ENCODE results near the gene CCDC71. TPM values are rescaled to one million over a fixed set of nuclear protein-coding genes. Genes with fewer than 3 reads are reported as not detected.

Gene CCDC71
- polyA plus RNA-seq, 4 donors, result 23.4 to 34.1 (median 27.7) TPM

DNA sequence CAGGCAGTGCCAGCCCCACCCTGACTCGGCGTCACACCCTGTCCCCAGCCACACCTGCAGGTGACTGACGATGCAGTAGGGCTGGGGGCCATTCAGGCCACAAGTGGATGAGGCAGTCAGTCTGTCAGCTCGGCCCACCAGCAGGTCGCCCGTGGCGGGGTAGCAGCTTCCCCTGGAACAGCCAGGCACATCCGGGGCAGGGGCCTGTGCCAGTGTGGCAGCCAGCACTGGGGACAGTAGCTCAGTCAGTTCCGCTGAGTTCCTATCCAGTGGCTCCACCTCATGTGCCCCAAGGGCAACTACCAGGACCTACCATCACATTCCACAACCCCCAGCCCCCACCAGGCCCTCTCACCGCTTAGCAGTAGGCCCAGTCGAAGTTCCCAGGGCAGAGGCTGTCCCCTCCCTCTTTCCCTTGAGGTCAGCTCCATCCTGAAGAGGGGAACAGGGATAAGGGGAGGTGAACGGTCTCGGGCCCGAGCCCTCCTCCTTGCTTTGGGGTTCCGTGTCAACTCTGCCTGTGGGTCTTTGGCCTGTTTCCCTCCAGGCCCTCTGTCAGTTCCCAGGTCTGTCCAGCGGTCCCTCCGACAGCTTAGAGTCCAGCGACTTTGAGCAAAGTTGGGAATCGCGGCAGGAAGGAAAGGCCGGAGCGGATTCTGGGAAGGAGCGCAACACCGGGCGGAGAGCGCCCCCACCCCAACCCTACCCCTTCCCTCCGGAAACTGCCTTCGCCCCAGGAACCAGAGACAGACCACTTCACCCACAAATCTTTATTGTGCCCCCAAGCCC is 33.5 kb downstream of the CCDC71 start, which contains the start of gene LAMB2:
Gene LAMB2, minus strand, starts transcription at position 614 of the 789 bp plus-strand sequence. Its CDS starts 183 bp downstream, at position 431.
- peak; percentile 63 to 92 (median 80) for DNase-seq (ENCODE audit: low read depth in 4 of 4, low spot score in 2 of 4)

DNA sequence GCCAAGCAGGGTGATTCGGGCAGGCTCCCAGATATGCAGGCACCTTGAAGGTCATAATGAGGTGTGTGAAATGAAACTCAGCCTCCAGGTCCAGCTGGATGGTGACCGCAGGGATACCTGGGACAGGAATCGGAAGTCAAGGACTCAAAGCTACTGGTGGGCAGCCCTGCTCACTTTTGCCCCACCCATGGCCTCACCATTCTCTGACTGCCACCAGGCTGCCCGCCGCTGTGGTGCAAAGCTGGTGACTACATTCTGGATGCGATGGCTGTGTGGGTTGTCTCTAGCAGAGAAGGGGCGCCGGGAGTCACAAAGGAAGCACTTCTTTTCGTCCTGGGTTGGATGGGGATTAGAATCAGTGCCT is 34.1 kb downstream of the CCDC71 start:
- DNase-seq (ENCODE audit: low read depth in 4 of 4, low spot score in 2 of 4), result no peak

DNA sequence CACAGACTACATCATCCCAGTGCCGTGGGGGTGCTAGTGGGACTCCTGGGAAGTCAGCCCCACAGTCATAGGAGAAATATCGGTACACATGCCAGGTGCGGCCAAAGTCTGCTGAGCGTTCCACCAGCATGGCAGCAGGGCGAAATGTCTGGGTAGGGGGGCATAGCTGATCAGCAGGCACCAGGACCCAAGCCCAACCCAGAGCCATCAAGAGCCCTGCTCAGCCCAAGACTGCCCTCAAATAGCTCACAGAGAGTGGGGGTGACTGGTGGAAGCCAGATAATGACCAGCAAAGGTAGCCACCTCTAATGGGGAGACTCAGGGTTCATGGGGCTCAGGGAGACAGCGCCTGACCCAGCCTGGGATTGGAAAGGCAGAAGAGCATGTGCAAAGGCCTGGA is 34.6 kb downstream of the CCDC71 start:
- no peak for DNase-seq (ENCODE audit: low read depth in 4 of 4, low spot score in 2 of 4)

DNA sequence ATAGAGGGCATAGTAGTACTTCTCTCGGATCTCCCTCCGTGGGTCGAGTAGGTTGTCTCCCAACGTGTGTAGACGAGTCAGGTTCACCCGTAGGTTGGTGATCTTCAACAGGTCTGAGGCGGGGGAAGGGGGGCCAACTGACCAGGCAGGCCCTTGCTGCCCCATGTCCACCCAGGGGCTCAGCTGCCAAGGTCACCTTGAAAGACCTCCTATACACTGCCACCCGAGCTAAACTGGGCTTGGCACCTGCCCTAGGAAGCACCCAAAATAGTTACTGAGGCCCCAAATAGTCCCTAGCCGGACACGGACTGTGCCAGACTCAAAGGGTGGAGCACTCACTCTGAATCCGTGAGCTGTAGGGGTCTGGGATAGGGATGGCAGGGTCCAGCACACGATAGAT is 35.1 kb downstream of the CCDC71 start:
- DNase-seq (ENCODE audit: low read depth in 4 of 4, low spot score in 2 of 4), result no peak

DNA sequence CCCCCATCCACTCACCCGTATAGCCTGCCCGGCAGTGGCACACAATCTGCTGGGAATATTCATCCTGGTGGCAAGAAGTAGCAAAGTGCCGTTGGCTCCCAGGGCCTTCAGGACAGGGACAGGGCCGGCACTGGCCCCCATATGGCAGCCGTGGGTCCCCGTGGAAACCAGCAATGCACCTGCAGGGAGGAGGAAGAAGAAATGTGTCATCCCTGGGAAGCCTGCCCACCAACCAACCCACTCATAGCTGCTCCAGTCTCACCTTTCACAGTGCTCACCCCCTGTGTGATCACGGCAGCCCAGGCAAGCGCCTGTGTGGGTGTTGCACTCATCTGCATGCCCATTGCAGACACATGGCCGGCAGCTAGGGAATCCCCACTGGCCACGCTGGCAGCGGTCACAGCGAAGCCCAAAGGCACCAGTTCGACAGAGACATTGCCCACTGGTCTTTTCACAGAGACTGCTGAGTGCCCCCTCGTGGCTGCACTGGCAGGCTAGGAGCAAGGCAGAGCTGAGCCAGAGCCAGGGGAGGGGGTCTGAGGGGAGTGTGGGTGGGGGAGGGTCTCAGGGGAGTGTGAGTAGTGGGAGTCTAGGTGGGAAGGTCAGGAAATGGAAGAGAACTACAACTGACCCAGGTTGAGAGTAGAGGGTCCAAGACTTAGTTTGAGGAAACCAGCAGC is 41.0 kb downstream of the CCDC71 start:
- no peak for DNase-seq (ENCODE audit: low read depth in 4 of 4, low spot score in 2 of 4)

DNA sequence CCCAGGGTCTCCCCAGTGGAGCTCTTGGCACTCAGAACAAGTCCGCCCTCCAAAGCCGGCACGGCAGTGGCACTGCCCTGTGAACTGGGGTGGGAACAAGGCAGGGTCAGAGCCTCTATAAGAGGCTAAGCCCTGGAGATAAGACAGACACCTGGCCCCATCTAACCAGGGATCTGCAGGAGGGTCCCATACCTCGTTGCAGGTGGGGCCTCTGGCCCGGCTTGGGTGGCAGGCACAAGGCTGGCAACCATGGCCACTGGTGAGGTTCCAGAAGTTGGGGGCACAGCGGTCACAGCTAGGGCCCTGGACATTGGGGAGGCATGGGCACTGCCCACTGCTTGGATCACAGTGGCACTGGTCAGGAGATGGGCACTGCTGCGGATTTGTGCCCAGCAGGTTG is 41.9 kb downstream of the CCDC71 start:
- no peak for DNase-seq (ENCODE audit: low read depth in 4 of 4, low spot score in 2 of 4)

DNA sequence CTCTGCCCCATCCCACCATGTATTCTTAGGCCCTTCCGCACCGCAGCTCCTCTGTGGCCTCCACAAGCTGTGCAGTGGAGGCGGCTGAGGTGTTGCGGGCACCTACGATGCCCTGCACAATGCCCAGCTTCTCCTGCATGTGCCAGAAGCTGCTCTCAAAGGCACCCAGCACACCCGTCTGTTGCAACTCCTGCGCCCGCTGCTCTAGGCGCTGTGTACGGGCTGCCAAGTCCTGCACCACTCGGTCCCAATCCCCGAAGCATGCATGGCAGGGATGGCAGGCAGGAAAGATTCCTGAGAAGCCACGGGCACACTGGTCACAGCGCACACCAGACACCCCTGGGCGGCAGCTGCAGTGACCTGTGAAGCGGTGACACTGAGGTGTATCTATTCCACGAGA is 42.4 kb downstream of the CCDC71 start:
- no peak for DNase-seq (ENCODE audit: low read depth in 4 of 4, low spot score in 2 of 4)

DNA sequence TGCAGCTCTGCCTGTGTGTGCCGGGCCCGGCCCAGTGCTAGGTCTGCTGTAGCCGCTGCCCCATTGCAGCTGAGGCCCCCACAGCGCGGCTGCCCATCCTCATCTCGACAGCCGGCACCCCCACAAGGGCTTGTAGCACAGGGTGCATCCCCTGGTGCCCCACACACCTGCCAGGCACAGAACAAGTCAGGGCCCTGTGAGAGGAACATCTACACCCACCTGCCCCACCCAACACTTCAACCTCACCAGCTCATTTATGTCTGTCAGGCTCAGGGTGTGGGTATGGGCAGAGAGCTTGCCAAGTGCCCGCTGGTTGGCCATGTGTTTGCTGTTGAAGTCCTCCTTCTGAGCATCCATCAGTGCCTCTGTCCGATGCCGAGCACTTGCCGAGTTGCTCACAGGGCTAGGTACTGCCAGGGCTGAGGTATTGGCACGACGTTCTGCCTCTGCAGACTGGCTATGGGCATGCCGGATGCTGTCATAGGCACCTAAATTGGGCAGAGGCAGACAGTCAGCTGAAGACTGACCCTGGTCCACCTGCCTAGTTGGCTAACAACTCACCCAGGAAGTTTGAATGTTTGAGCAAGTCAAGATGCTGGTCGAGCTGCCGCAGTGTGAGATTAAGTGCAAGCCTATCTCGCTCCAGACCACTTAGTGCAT is 43.1 kb downstream of the CCDC71 start:
- DNase-seq (ENCODE audit: low read depth in 4 of 4, low spot score in 2 of 4), result no peak

DNA sequence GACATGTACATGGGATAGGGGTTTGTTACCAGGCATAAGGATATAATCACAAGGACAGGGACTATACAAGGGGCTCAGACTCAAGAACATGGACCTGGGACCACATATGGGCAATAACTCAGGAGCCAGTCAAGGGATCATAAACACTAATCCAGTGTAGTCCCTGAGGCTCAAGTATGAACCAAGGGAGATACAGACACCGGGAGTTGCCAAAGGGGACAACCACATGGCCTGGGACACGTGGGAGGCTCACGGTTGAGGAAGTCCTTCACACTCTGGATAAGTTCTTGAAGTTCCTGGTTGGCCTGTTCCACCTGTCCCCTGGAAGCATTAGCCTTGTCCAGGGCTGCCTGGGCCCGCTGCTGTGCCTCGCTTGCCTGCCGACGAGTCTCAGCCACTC is 43.7 kb downstream of the CCDC71 start:
- no peak for DNase-seq (ENCODE audit: low read depth in 4 of 4, low spot score in 2 of 4)

DNA sequence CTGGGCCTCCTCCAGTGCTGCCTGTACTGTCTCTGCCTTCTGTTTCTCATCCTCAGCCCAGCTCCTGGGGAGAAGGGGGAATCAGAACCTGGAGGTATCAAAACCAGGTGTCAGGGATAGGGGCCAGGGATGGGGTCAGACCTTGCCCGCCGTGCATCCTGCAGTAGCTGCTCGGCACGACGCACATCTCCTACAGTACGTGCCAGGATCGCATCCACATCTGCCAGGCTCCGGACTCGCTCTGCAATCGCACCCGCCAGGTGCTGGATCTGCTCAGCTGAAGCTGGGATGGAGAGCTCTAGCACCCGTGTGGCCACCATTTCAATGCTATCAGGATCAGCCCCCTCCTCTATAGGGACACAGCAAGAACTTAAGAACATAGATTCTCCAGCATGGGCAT is 44.1 kb downstream of the CCDC71 start:
- DNase-seq (ENCODE audit: low read depth in 4 of 4, low spot score in 2 of 4), result no peak

DNA sequence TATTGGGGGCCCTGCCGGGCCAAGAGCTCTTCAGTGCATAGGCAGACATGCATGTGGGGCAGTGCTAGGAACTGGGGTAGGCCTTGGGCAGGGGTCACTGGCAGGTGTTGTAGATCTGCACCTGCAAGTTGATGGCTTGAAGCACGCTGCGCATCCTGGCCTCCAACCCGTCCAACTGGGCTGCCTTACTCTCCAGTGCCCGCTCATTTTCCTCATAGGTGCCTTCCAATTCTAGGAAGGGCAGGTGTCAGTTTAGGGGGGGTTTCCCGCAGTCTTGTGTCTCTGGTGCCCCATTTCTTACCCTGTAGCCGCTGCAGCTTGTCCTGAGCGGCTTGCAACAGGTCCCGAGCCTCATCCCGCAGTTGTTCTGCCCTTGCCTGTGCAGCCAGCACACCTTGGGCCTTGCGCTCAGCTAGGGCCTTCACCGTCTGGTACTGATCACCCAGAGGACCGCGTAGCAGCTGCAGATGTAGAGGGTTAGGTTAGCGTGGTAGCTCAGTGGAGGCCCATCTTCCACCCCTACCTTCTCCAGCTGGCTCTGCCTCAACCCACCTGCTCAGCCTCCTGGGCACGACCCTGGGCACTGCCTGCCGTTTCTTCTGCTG is 44.9 kb downstream of the CCDC71 start:
- no peak for DNase-seq (ENCODE audit: low read depth in 4 of 4, low spot score in 2 of 4)

DNA sequence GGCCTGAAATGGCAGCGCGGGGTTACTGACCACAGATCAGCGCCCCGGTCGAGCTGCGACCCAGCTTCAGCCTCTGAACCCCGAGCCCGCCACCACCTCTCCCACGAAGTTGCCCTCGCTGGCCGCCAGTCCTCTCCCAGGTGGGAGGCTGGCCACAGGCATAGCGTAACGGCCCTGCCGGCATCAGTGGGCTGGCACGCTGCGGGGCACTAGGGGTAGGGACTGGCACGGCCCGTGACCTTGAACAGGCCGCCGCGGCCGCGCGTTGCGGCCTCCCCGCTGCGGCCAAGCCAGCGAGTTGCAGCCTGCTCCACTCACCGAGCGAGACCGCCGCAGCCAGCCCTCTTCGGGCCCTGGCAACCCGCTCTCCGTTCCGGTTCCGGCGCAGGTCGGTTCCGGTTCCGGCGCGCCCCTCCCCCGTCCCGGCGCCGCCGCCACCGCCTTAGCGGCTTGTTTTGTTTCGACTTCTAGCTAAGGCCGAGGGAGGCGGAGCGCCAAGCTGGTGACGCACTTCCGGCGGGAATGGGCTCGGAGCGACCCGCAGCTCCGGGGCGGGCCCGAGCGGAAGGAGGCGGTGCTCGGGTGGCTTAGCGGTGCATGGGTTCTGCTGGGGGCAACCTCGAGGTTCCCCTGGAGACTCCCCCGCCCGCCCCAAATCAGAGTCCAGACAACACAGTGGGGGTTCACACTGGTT is 45.5 kb downstream of the CCDC71 start, which contains the start of gene USP19:
Gene USP19, minus strand, starts transcription at position 386 of the 694 bp plus-strand sequence. CDS start 1,678 bp downstream, outside the sequence.
- DNase-seq (ENCODE audit: low read depth in 4 of 4, low spot score in 2 of 4), result peak; percentile 64 to 90 (median 80)

DNA sequence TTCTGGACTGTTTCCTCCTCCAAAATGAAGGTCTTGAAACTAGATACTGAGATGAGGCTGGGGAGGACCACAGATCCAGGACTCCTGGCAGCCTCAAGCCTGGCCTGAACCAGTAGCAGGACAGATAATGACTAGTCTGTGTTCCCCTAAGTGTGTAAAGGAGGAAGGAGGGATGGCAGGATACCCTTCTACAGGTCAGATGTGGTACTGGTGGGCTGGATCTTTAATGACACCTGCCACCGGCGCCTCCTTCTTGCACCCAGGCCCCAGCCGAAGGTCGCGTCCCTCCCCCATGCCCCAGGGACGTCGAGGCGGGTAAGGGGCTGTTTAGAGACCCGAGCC is 46.1 kb downstream of the CCDC71 start:
- no peak for DNase-seq (ENCODE audit: low read depth in 4 of 4, low spot score in 2 of 4)

DNA sequence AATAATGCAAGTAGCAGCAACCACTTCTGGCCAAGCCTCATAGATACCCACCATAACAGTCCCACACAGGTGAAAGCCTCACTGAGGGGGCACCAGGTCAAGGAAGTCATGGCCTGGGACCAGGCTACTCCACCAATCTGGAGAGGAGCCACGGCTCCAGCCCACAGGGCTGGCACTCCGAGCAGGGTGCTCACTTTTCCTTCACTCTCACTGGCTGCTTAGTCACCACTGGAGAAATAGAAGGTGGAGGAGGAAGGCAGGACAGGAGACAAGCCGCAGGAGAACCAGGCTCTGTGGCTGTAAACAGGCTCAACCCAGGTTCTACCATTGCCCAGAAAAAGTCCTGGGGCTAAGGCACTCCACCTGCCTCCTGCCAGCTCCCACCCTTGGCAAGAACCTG is 46.7 kb downstream of the CCDC71 start:
- DNase-seq (ENCODE audit: low read depth in 4 of 4, low spot score in 2 of 4), result no peak

DNA sequence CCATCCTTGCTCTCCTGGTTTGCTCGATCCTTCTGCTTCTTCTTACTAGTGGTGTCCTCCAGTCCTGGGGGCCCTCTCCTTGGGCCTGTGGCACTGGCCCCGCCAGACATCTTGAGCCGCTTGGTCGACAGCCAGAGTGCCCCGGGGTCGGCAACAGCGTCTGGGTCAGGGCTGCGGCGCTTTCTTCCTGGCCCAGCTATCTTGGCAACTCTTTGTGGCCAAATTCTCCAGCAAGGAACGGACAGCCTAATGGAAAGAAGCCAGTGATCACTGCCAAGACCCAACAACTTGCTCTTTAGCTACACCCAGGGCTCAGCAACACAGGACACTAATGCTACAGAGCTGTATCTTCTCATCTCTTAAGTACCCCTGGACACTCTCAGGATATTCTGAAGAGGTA is 47.1 kb downstream of the CCDC71 start:
- no peak for DNase-seq (ENCODE audit: low read depth in 4 of 4, low spot score in 2 of 4)

Other genes starting within 250 kb of the CCDC71 start
- gene ARIH2, start 247.5 kb downstream of the CCDC71 start, polyA plus RNA-seq (ENCODE audit: insufficient read length in 4 of 4), result 10 to 100 TPM; 57.0 to 99.7 (median 78.8) TPM
- 10 to 100 TPM; 44.9 to 55.0 (median 50.2) TPM for gene P4HTM, start 176.1 kb downstream of the CCDC71 start, polyA plus RNA-seq (ENCODE audit: insufficient read length in 4 of 4)
- gene WDR6, start 158.9 kb downstream of the CCDC71 start, polyA plus RNA-seq (ENCODE audit: insufficient read length in 4 of 4), result 100 to 1,000 TPM; 155 to 242 (median 204) TPM
- 10 to 100 TPM; 71.4 to 77.9 (median 74.9) TPM for gene DALRD3, start 147.8 kb downstream of the CCDC71 start, polyA plus RNA-seq (ENCODE audit: insufficient read length in 4 of 4)
- gene NDUFAF3, start 144.2 kb downstream of the CCDC71 start, polyA plus RNA-seq (ENCODE audit: insufficient read length in 4 of 4), result 10 to 100 TPM; 60.5 to 91.6 (median 74.7) TPM
- 100 to 1,000 TPM; 206 to 227 (median 217) TPM for gene IMPDH2, start 136.9 kb downstream of the CCDC71 start, polyA plus RNA-seq (ENCODE audit: insufficient read length in 4 of 4)
- gene QRICH1, start 72.3 kb downstream of the CCDC71 start, polyA plus RNA-seq (ENCODE audit: insufficient read length in 4 of 4), result 10 to 100 TPM; 77.5 to 97.9 (median 82.8) TPM
- gene QARS1, start 61.6 kb downstream of the CCDC71 start, polyA plus RNA-seq (ENCODE audit: insufficient read length in 4 of 4), result 100 to 1,000 TPM; 286 to 312 (median 308) TPM
- gene USP19, start 45.5 kb downstream of the CCDC71 start, polyA plus RNA-seq (ENCODE audit: insufficient read length in 4 of 4), result 10 to 100 TPM; 55.2 to 63.2 (median 59.1) TPM
- gene LAMB2, start 33.3 kb downstream of the CCDC71 start, polyA plus RNA-seq (ENCODE audit: insufficient read length in 4 of 4), result 100 to 1,000 TPM; 362 to 429 (median 394) TPM
- 10 to 100 TPM; 41.0 to 48.2 (median 47.9) TPM for gene KLHDC8B, start 5.3 kb upstream of the CCDC71 start, polyA plus RNA-seq (ENCODE audit: insufficient read length in 4 of 4)
- 10 to 100 TPM in 3 of 4 donors, 1 to 10 TPM in 1; 8.6 to 14.7 (median 12.6) TPM for gene C3orf62, start 110.9 kb upstream of the CCDC71 start, polyA plus RNA-seq (ENCODE audit: insufficient read length in 4 of 4)
- 10 to 100 TPM; 54.5 to 77.4 (median 67.3) TPM for gene USP4, start 173.7 kb upstream of the CCDC71 start, polyA plus RNA-seq (ENCODE audit: insufficient read length in 4 of 4)
- gene GPX1, start 192.0 kb upstream of the CCDC71 start, polyA plus RNA-seq (ENCODE audit: insufficient read length in 4 of 4), result 100 to 1,000 TPM; 114 to 216 (median 160) TPM
- 100 to 1,000 TPM; 479 to 517 (median 507) TPM for gene RHOA, start 245.6 kb upstream of the CCDC71 start, polyA plus RNA-seq (ENCODE audit: insufficient read length in 4 of 4)
- 10 to 100 TPM; 31.8 to 36.0 (median 35.5) TPM for gene TCTA, start 246.1 kb upstream of the CCDC71 start, polyA plus RNA-seq (ENCODE audit: insufficient read length in 4 of 4)